ENCODE results near the gene PPARA. TPM values are rescaled to one million over a fixed set of nuclear protein-coding genes. Genes with fewer than 3 reads are reported as not detected.
"Not testable (repeated sequence)": the region's sequence is repeated elsewhere in the genome, so short reads cannot be mapped to it uniquely, and the experiment has no call there.

PPARA gene
- total and polyA plus RNA-seq, 2 experiments from 2014 or later: 4.7 to 12.6 TPM

GRCh38 chr22:46131151-46131587, 19.2 kb upstream of the PPARA start (continued):
- TF ChIP-seq ZNF462 (CRISPR knock-in tag; IDR thresholded peaks at IDR 0.05) (no peak), ETS1 (IDR thresholded peaks at IDR 0.05) (no peak), EZH2 (IDR thresholded peaks at IDR 0.05; ENCODE audit: low read depth, unreplicated experiment) (no peak), ZNF331 (CRISPR knock-in tag; IDR thresholded peaks at IDR 0.05; ENCODE audit: low read depth) (no peak)

- not testable (repeated sequence) for H3K4me1 ChIP-seq (ENCODE audit: insufficient read depth); H3K27me3 ChIP-seq (ENCODE audit: insufficient read depth); H3K79me2 ChIP-seq (replicated peaks; ENCODE audit: insufficient read depth); H3K9me2 ChIP-seq (ENCODE audit: insufficient read depth); H3F3A ChIP-seq (replicated peaks; ENCODE audit: low read depth); H3K36me3 Mint-ChIP-seq (ENCODE audit: low read depth); H3K4me1 Mint-ChIP-seq; H3K36me3 ChIP-seq (ENCODE audit: insufficient read depth); H3K4me2 ChIP-seq; H3K27me3 Mint-ChIP-seq (ENCODE audit: insufficient read depth, low read depth, poor library complexity); H3K4me3 Mint-ChIP-seq; H2AFZ ChIP-seq; H3K27ac ChIP-seq (ENCODE audit: low read depth); DNase-seq (ENCODE audit: low spot score); H3K9me3 Mint-ChIP-seq; H3K4me3 ChIP-seq; H3K27ac Mint-ChIP-seq; ATAC-seq; H4K20me1 ChIP-seq (replicated peaks; ENCODE audit: insufficient read depth)
Measured at GRCh38 chr22:46132193-46132829, 18.0 kb upstream of the PPARA start.

Data from GM23338 (cell line).